Right lobe of liver (tissue), 6 donors: ENCODE measurements around the gene HIVEP2. TPM values are rescaled to one million over a fixed set of nuclear protein-coding genes. Genes with fewer than 3 reads are reported as not detected.

Source experiments
- ATAC-seq, 4 donors: fragments of 200-7000 bp; cut with Tn5 transposase; one replicate each; pipeline ENCODE4 v1.9.1; 2020; ENCODE audit warnings: mild to moderate bottlenecking in 4 of 4, moderate library complexity in 4 of 4
- DNase-seq, 3 donors: peaks; one replicate each; pipeline ENCODE4 v3.0.0-alpha.2; 2020
- H3K27ac ChIP-seq, 3 donors: fragments of 200-600 bp; one replicate each; pipeline ENCODE4 v1.8.0; 2022
- H3K27me3 ChIP-seq, 2 donors: fragments of 200-600 bp; one replicate each; pipeline ENCODE4 v1.8.0; 2022
- H3K36me3 ChIP-seq, 4 donors: fragments of 200-600 bp; sonication (generic) in 1 of 4; one replicate each; pipeline versions ENCODE4 v1.5.1 to v1.8.0; 2017 to 2022; ENCODE audit warnings: control low read depth in 1 of 4
- H3K4me1 ChIP-seq, 4 donors: fragments of 200-600 bp; sonication (generic) in 1 of 4; one replicate each; pipeline versions ENCODE4 v1.5.1 to v1.8.0; 2017 to 2022; ENCODE audit warnings: control low read depth in 1 of 4
- H3K4me3 ChIP-seq, 3 donors: fragments of 200-600 bp; one replicate each; pipeline ENCODE4 v1.8.0; 2022
- H3K9me3 ChIP-seq, 4 donors: fragments of 200-600 bp; sonication (generic) in 1 of 4; one replicate each; pipeline versions ENCODE4 v1.5.1 to v1.8.0; 2017 to 2022; ENCODE audit warnings: control low read depth in 1 of 4
- POLR2A ChIP-seq: fragments of 450-650 bp; IDR thresholded peaks from one replicate; pipeline ENCODE4 v1.6.1; 2017; ENCODE audit warnings: antibody characterized with exemption, mild to moderate bottlenecking
- WGBS: methylation state at CpG from one replicate; pipeline ENCODE4 v1.1.6; 2018; ENCODE audit warnings: low coverage, low lambda C conversion rate; ENCODE audit not compliant: insufficient coverage; ENCODE audit errors: missing lambda C conversion rate; 5-methylcytosine and 5-hydroxymethylcytosine counted together
- intact Hi-C, 2 donors: fragments of 100-400 bp; cut with DNase I; formaldehyde crosslinking; loops; one replicate each; pipeline versions ENCODE4 v1.11.2 to v1.14.1; 2022
- total RNA-seq, 6 experiments: library from RNA; depleted of rRNA in 2 of 6; stranded (reverse); fragments of >200 nt in 2 of 6; fragmentation: NEBNext Ultra II Directional in 3 of 6; extraction: Animal tissue kit (Norgen Biotek cat#: 25700) in 3 of 6; gene quantifications; one replicate each; pipeline versions ENCODE4 v1.1.0 to v1.2.4, GENCODE V29; 2016 to 2023
- TF ChIP-seq, protein P1 (sequence below), 4 donors: fragments of 200-600 bp in 3 of 4; fragments of 450-650 bp in 1 of 4; IDR thresholded peaks; one replicate each; pipeline versions ENCODE4 v1.5.1 to v1.8.0; 2016 to 2022; ENCODE audit warnings: antibody characterized with exemption in 4 of 4, mild to moderate bottlenecking in 2 of 4
- donor health status: DM: no; HTN: yes; CAD: no.
- donor health status: DM: no; HTN: no; CAD: no.
- donor health status: DM: no; HTN: no; CAD: no.
- donor health status: DM: no; HTN: yes; CAD: no.
- donor health status: DM: no; HTN: yes; CAD: no.

The HIVEP2 gene
- total RNA-seq, 6 experiments from 2014 or later, result 3.0 to 8.9 (median 5.1) TPM

DNA sequence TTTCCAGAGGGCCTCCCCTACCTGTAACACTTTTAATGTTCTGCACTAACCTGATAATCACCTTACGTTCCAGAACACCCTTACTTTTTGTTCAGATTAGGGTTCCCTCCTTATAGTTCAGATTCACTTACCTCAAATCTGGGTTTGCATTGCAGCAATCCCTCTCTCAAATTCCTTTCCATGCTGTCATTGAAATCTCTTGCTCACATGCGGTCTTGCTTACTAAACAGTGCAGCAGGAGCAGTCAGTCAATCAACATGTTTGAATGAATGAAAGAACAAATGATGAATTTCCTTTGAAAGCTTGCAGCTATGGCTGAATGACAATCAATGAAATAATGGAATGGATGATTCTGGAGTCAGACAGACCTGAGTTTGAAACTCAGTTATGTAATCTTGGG, 200.1 kb downstream of the HIVEP2 start:
- DNase-seq (no peak), ATAC-seq (no peak)
- intact Hi-C loops, result no loop called here
- no peak for TF ChIP-seq POLR2A
- TF ChIP-seq, protein P1, sequence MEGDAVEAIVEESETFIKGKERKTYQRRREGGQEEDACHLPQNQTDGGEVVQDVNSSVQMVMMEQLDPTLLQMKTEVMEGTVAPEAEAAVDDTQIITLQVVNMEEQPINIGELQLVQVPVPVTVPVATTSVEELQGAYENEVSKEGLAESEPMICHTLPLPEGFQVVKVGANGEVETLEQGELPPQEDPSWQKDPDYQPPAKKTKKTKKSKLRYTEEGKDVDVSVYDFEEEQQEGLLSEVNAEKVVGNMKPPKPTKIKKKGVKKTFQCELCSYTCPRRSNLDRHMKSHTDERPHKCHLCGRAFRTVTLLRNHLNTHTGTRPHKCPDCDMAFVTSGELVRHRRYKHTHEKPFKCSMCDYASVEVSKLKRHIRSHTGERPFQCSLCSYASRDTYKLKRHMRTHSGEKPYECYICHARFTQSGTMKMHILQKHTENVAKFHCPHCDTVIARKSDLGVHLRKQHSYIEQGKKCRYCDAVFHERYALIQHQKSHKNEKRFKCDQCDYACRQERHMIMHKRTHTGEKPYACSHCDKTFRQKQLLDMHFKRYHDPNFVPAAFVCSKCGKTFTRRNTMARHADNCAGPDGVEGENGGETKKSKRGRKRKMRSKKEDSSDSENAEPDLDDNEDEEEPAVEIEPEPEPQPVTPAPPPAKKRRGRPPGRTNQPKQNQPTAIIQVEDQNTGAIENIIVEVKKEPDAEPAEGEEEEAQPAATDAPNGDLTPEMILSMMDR (IDR thresholded peaks at IDR 0.05), result no peak
- H3K9me3 ChIP-seq, result no peaks in the 10 kb centered on the region
- H3K27ac ChIP-seq, result no peak overlapping the region
- no peak overlapping the region for H3K4me3 ChIP-seq
- H3K36me3 ChIP-seq, result no peaks in the 10 kb centered on the region
- 86% methylated on average over 2 of the region's 2 CpGs for WGBS
- no peaks in the 10 kb centered on the region for H3K4me1 ChIP-seq
- H3K27me3 ChIP-seq, result no peaks in the 10 kb centered on the region

DNA sequence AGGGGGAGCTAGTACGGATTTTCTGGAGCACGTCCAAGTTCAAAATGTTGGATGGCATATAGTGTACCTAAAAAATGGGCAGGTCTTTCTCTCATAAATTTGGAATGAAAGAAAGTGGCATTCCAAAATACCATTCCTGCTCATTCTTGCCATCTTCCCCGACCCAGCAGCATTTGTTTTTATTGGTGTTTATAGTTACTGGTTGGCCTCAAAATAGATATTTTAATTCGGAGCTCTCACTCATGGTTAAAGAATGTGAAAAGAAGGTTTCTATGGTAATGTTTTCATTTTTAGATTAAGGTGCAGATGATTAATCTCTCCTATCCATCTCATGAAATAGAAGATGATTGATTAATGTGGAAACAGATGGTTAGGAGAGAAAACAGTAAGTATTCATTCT, 204.5 kb downstream of the HIVEP2 start:
- TF ChIP-seq, protein P1 (IDR thresholded peaks at IDR 0.05), result no peak
- no peak for TF ChIP-seq POLR2A
- WGBS, result 70% methylated on average over 4 of the region's 4 CpGs
- DNase-seq (no peak), ATAC-seq (no peak)
- Histone ChIP-seq H3K27me3 (no peaks in the 10 kb centered on the region), H3K4me1 (no peaks in the 10 kb centered on the region), H3K27ac (no peak overlapping the region), H3K4me3 (no peak overlapping the region), H3K9me3 (no peaks in the 10 kb centered on the region), H3K36me3 (no peaks in the 10 kb centered on the region)
- intact Hi-C loops, result no loop called here

DNA sequence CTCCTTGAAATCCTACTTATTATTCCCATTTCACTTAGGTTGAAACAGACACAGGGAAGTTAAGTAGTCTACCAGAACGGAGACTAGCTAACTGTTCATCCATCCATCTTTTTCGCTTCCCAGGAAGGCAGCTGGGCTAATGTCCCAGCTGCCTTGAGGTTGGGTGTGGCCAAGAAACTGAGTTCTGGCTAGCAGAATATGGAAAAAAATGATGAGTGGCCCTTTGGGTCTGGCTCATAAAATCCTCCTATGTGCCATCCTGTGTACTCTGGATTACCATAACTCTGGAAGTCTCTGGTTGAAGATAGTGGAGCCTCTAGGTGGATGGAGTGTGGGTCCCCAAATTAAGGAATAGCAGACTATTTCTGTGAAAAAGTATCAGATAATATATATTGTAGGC, 206.2 kb downstream of the HIVEP2 start:
- no peak for ATAC-seq
- TF ChIP-seq, protein P1 (IDR thresholded peaks at IDR 0.05), result no peak
- no peak for TF ChIP-seq POLR2A
- Histone ChIP-seq H3K27me3 (no peaks in the 10 kb centered on the region), H3K4me3 (no peak overlapping the region), H3K36me3 (no peaks in the 10 kb centered on the region), H3K9me3 (no peaks in the 10 kb centered on the region), H3K27ac (no peak overlapping the region), H3K4me1 (no peaks in the 10 kb centered on the region)
- no peak for DNase-seq
- intact Hi-C loops, result no loop called here
- 67% methylated on average over 2 of the region's 2 CpGs for WGBS

DNA sequence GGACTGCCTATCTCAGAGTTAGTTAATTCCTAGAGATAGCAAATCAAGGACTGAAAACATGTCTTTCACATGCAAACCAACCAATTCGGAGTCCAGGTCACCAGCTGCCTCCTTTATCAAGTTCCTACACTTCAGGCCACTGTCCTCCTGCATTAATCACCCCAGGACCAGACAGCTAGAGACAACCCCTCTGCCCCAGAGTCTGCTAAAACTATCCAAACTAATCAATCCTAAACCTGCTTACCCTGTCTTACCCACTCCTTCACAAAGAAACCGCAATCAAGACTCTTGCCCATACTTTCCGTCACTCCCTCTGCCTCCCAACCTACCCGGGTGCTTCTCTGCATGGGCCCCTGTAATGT, 207.0 kb downstream of the HIVEP2 start:
- WGBS, result 88% methylated on average over 3 of the region's 4 CpGs
- DNase-seq (no peak), ATAC-seq (no peak)
- Histone ChIP-seq H3K27me3 (no peaks in the 10 kb centered on the region), H3K4me3 (no peak overlapping the region), H3K4me1 (no peaks in the 10 kb centered on the region), H3K27ac (no peak overlapping the region), H3K9me3 (no peaks in the 10 kb centered on the region), H3K36me3 (no peaks in the 10 kb centered on the region)
- intact Hi-C loops, result no loop called here
- no peak for TF ChIP-seq POLR2A
- TF ChIP-seq, protein P1 (IDR thresholded peaks at IDR 0.05), result no peak

DNA sequence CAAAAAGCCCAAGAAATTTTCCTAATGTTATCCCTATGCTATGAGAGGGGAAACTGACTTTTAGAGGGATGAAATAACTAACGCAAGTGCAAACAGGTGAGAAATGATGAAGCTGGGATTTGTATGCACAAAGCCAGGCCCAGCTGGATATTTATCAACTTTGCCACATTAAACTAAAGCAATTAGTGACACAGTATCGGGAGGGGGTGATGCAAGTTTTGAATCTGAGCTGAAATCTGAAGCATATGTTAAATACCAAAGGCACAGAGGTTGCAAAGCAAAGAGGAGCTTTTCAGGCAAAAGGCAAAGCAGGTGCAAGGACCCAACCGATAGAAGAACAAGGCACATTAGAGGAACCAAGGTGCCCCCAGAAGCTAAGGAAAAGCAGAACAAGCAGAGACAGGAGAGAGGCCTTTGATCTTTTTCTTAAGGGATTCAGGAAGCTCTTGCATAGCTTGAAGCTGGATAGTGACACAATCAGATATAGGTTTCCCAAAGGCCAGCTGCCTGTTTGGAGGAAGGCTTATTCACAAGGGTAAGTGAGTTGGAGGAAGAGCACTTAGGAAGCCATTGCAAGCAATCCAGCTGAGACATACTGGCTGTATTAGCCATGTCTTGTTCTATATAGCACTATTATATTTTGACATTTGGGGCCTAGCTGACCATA, 207.5 kb downstream of the HIVEP2 start:
- no peak for TF ChIP-seq POLR2A
- TF ChIP-seq, protein P1 (IDR thresholded peaks at IDR 0.05), result no peak
- no peak for DNase-seq
- intact Hi-C loops, result no loop called here

More for the DNA sequence above, 207.5 kb downstream of the HIVEP2 start:
- 67% methylated on average over 3 of the region's 3 CpGs for WGBS
- Histone ChIP-seq H3K27me3 (no peaks in the 10 kb centered on the region), H3K27ac (no peak overlapping the region), H3K4me1 (no peaks in the 10 kb centered on the region), H3K36me3 (no peaks in the 10 kb centered on the region), H3K9me3 (no peaks in the 10 kb centered on the region), H3K4me3 (no peak overlapping the region)
- ATAC-seq, result no peak
